ENCODE results near the gene ZNF385C. TPM values are rescaled to one million over a fixed set of nuclear protein-coding genes. Genes with fewer than 3 reads are reported as not detected.

Gene ZNF385C
- total RNA-seq, 1 donor from 2014 or later, result 1.3 TPM

DNA sequence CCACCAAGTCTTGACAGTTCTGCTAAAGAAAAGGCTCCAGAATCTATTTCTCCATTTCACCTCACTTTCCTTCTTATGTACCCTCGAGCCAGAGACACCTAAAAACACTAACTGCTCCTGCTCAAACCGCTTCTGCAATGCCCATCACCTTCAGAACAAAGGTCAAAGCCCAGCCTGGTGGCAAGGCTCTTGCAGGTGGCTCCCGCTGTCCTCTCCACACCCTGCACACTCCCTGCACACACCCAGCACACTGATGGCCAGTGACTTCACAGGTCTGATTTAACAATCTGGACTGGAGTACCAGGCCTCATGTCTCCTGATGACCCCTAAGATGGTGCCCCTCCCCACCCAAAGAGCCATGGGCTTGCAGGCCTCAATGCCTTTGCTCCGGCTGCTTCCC, 38.0 kb downstream of the ZNF385C start:
- H3K27me3 Mint-ChIP-seq (ENCODE audit: unreplicated experiment), result peaks cover 17% of the 10 kb centered on the region
- TF ChIP-seq, protein P1, sequence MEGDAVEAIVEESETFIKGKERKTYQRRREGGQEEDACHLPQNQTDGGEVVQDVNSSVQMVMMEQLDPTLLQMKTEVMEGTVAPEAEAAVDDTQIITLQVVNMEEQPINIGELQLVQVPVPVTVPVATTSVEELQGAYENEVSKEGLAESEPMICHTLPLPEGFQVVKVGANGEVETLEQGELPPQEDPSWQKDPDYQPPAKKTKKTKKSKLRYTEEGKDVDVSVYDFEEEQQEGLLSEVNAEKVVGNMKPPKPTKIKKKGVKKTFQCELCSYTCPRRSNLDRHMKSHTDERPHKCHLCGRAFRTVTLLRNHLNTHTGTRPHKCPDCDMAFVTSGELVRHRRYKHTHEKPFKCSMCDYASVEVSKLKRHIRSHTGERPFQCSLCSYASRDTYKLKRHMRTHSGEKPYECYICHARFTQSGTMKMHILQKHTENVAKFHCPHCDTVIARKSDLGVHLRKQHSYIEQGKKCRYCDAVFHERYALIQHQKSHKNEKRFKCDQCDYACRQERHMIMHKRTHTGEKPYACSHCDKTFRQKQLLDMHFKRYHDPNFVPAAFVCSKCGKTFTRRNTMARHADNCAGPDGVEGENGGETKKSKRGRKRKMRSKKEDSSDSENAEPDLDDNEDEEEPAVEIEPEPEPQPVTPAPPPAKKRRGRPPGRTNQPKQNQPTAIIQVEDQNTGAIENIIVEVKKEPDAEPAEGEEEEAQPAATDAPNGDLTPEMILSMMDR (IDR thresholded peaks at IDR 0.05; ENCODE audit: unreplicated experiment), result no peak
- peak overlapping the region; percentile 44 for H3K27ac Mint-ChIP-seq (ENCODE audit: unreplicated experiment)
- H3K4me3 Mint-ChIP-seq (ENCODE audit: unreplicated experiment), result no peak overlapping the region
- no peak for DNase-seq (ENCODE audit: low spot score)
- no peaks in the 10 kb centered on the region for H3K9me3 Mint-ChIP-seq (ENCODE audit: unreplicated experiment)
- peaks cover 19% of the 10 kb centered on the region for H3K4me1 Mint-ChIP-seq (ENCODE audit: unreplicated experiment)
- no peaks in the 10 kb centered on the region for H3K36me3 Mint-ChIP-seq (ENCODE audit: low read depth, unreplicated experiment)

DNA sequence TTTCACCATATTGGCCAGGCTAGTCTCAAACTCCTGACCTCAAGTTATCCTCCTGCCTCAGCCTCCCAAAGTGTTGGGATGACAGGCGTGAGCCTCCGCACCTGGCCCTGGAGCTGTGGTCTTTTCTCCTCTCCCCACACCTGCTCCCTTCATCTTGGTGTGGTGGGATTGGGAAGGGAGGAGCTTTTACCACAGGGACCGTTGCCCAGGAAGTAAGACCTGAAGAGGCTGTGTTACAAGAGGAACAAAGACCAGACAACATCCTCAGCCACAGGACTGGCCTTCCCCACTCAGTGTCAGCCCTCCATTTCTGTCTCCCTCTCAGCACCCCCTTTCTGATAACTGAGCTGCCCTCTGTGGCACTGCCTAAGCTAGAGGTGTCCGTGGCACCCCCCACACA, 38.5 kb downstream of the ZNF385C start:
- H3K4me1 Mint-ChIP-seq (ENCODE audit: unreplicated experiment), result peaks cover 21% of the 10 kb centered on the region
- H3K4me3 Mint-ChIP-seq (ENCODE audit: unreplicated experiment), result no peak overlapping the region
- TF ChIP-seq, protein P1 (IDR thresholded peaks at IDR 0.05; ENCODE audit: unreplicated experiment), result no peak
- H3K36me3 Mint-ChIP-seq (ENCODE audit: low read depth, unreplicated experiment), result no peaks in the 10 kb centered on the region
- H3K9me3 Mint-ChIP-seq (ENCODE audit: unreplicated experiment), result no peaks in the 10 kb centered on the region
- H3K27ac Mint-ChIP-seq (ENCODE audit: unreplicated experiment), result peak overlapping the region; percentile 44
- peaks cover 17% of the 10 kb centered on the region for H3K27me3 Mint-ChIP-seq (ENCODE audit: unreplicated experiment)
- no peak for DNase-seq (ENCODE audit: low spot score)

DNA sequence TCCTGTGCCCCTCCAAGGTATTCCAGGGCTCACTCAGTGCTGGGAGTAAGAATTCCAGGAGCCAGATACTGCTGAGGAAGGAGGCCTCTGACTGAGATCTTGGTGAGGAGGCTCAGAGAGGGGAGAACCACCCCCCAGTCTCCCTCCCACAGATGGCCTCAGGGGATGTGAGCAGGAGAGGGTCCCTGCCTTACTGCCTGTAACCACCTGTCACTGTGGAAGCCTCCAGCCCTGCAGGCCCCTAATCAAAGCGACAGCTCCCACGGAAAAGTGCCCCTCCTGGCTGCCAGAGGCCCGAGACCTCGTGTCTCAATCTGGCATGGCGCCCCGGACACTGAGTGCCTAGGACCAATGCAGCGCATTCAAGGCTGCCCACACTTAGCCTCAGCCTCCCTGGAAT, 40.2 kb downstream of the ZNF385C start:
- H3K4me3 Mint-ChIP-seq (ENCODE audit: unreplicated experiment), result no peak overlapping the region
- TF ChIP-seq, protein P1 (IDR thresholded peaks at IDR 0.05; ENCODE audit: unreplicated experiment), result no peak
- no peaks in the 10 kb centered on the region for H3K9me3 Mint-ChIP-seq (ENCODE audit: unreplicated experiment)
- no peak for DNase-seq (ENCODE audit: low spot score)
- peaks cover 16% of the 10 kb centered on the region for H3K4me1 Mint-ChIP-seq (ENCODE audit: unreplicated experiment)
- H3K36me3 Mint-ChIP-seq (ENCODE audit: low read depth, unreplicated experiment), result no peaks in the 10 kb centered on the region
- H3K27ac Mint-ChIP-seq (ENCODE audit: unreplicated experiment), result no peak overlapping the region
- H3K27me3 Mint-ChIP-seq (ENCODE audit: unreplicated experiment), result peaks cover 13% of the 10 kb centered on the region

DNA sequence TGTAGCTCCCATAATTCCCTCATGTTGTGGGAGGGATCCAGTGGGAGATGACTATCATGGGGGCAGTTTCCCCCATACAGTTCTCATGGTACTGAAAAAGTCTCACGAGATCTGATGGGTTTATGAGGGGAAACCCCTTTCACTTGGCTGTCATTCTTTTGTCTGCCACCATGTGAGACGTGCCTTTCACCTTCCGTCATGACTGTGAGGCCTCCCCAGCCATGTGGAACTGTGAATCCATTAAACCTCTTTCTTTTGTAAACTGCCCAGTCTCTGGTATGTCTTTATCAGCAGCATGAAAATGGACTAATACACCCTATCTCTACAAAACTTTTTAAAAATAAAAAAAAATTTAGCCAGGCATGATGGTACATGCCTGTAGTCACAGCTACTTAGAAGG, 41.6 kb downstream of the ZNF385C start:
- Mint-ChIP-seq H3K4me1 (ENCODE audit: unreplicated experiment) (peaks cover 16% of the 10 kb centered on the region), H3K4me3 (ENCODE audit: unreplicated experiment) (no peak overlapping the region), H3K36me3 (ENCODE audit: low read depth, unreplicated experiment) (no peaks in the 10 kb centered on the region), H3K9me3 (ENCODE audit: unreplicated experiment) (no peaks in the 10 kb centered on the region), H3K27ac (ENCODE audit: unreplicated experiment) (no peak overlapping the region), H3K27me3 (ENCODE audit: unreplicated experiment) (peaks cover 11% of the 10 kb centered on the region)
- TF ChIP-seq, protein P1 (IDR thresholded peaks at IDR 0.05; ENCODE audit: unreplicated experiment), result no peak
- no peak for DNase-seq (ENCODE audit: low spot score)

DNA sequence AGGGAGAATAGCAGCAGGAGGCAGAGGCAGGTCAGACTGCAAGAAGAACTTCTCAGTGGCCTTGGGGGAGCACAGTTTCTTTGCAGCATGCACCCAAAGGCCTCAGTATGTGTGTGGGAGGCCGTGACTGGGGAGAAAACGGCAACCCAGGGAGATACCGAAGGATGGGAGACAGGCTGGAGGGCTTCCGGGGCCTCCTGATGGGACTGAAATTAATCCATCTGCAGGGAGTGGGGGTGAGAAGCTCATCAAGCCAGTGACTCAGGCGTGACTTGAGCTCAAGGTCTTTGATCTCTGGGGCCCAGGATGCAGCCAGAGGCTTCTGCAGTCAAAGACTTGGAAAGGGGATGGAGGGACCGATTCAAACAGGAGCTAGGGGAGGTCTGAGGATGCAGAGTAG, 42.8 kb downstream of the ZNF385C start:
- H3K4me3 Mint-ChIP-seq (ENCODE audit: unreplicated experiment), result no peak overlapping the region
- H3K4me1 Mint-ChIP-seq (ENCODE audit: unreplicated experiment), result peaks cover 16% of the 10 kb centered on the region
- no peak for DNase-seq (ENCODE audit: low spot score)
- H3K27me3 Mint-ChIP-seq (ENCODE audit: unreplicated experiment), result peaks cover 13% of the 10 kb centered on the region
- no peaks in the 10 kb centered on the region for H3K9me3 Mint-ChIP-seq (ENCODE audit: unreplicated experiment)
- H3K36me3 Mint-ChIP-seq (ENCODE audit: low read depth, unreplicated experiment), result no peaks in the 10 kb centered on the region
- no peak overlapping the region for H3K27ac Mint-ChIP-seq (ENCODE audit: unreplicated experiment)
- TF ChIP-seq, protein P1 (IDR thresholded peaks at IDR 0.05; ENCODE audit: unreplicated experiment), result no peak

Measured in endothelial cell (in vitro differentiated cells).